Mucosa of rectum (tissue), 2 donors: ENCODE measurements around the gene ARHGAP23.

ENCODE experiments used
- H3K27ac ChIP-seq, 2 donors: one replicate each; pipeline ENCODE4 v1.7.0; 2013; ENCODE audit warnings: inconsistent platforms in 2 of 2, low read depth in 2 of 2, low read length in 2 of 2
- H3K27me3 ChIP-seq, 2 donors: one replicate each; pipeline ENCODE4 v1.7.0; 2013; ENCODE audit warnings: low read length in 2 of 2; ENCODE audit not compliant: control insufficient read depth in 2 of 2, insufficient read depth in 2 of 2
- H3K36me3 ChIP-seq, 2 donors: one replicate each; pipeline ENCODE4 v1.7.0; 2013; ENCODE audit warnings: low read length in 2 of 2; ENCODE audit not compliant: control insufficient read depth in 2 of 2, insufficient read depth in 2 of 2
- H3K4me1 ChIP-seq, 2 donors: one replicate each; pipeline ENCODE4 v1.7.0; 2013; ENCODE audit warnings: low read length in 2 of 2, mild to moderate bottlenecking in 1 of 2; ENCODE audit not compliant: control insufficient read depth in 2 of 2, insufficient read depth in 2 of 2
- H3K4me3 ChIP-seq, 2 donors: one replicate each; pipeline ENCODE4 v1.7.0; 2013; ENCODE audit warnings: low read length in 2 of 2
- H3K9ac ChIP-seq, 2 donors: one replicate each; pipeline ENCODE4 v1.7.0; 2013; ENCODE audit warnings: low read length in 2 of 2, low read depth in 1 of 2, mild to moderate bottlenecking in 1 of 2
- H3K9me3 ChIP-seq, 2 donors: one replicate each; pipeline ENCODE4 v1.7.0; 2013; ENCODE audit warnings: low read length in 2 of 2; ENCODE audit not compliant: control insufficient read depth in 2 of 2
- donor health status: healthy.
- donor health status: Normal muscosa, but diverticular disease.

ARHGAP23 gene

DNA sequence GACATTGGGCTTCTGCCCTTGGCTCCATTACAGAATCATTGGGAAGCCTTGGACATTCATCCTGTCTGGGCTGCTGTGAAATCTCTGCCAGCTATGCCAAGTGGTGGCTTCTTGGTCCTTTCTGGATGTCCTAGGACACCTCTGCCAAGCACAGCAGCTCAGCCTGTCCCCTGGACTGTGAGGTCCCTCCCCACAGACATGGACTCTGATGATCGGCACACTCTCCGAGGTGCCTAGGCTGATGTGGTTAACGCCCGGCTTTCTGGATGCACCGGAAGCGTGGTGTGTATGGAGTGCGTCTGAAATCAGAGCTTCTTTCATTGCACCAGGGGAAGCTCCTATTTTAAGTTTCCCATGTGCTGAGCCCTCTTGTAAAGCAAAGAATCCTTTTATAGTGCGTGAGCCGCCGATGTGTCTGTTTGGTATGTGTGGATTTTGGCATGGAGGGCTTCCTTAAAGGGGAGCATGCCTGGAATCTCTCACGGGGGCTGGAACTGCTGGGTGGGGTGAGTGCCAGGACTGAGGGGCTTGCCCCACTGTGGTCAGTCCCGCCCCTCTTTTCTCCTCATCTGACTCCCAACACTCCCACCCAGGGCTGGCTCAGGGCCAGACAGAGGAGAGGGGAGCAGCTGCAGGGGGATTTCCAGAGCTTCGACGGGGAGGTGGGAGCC is 7.0 kb upstream of the ARHGAP23 start:
- peaks cover 36 to 39% of the 10 kb centered on the region in 2 donors for H3K27me3 ChIP-seq
- H3K9ac ChIP-seq = no peak overlapping the region
- H3K36me3 ChIP-seq = no peaks in the 10 kb centered on the region
- H3K4me1 ChIP-seq = peaks cover 7 to 16% of the 10 kb centered on the region in 2 donors
- H3K9me3 ChIP-seq = no peaks in the 10 kb centered on the region
- peak overlapping the region in 1 of 2 donors; percentile 38 for H3K27ac ChIP-seq
- no peak overlapping the region for H3K4me3 ChIP-seq

DNA sequence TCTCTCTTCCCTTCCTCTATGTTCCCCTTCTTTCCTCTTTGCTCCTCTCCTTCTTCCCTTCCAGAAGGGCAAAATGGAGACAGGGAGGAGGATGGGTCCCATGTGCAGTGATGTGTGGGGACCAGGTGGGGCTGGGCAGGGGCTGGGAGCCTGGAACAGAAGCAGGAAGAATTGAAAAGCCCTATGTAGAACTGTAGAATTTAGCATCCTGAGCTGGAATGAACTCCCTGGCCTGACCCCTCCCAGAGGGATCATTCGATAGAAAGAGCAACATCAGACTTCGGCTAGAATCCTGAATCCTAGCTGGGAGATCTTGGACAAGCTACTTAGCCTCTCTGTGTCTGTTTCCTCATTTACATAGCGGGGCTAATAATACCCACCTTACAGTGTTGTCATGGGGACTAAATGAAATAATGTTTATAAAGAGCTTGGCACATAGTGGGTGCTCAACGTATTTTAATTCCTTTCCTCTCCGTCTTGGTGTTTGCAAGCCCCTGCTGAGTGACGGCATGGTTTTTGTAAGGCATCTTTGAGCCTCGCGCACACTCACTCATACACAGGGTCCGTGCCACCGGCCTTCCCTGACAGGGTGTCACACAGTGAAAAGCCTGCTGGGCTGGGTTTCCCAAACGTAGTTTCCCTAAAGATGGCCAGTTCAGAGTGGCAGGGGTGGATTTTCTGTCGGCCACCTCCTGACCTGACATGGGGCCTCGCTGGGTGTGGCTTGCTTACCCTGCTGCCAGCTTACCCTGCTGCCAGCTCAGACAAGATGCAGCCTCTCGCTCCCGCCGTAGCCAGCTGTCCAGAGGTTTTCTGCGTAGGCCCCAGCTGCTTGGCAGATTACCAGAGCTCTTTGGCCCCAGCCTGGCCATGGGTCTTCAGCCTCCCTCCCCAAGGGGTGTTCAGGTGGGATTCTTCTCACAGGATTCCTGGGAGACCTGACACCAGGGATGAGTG is 6.1 kb upstream of the ARHGAP23 start:
- H3K27ac ChIP-seq = peak overlapping the region in 1 of 2 donors; percentile 23
- no peak overlapping the region for H3K4me3 ChIP-seq
- H3K4me1 ChIP-seq = peaks cover 7 to 18% of the 10 kb centered on the region in 2 donors
- H3K9me3 ChIP-seq = no peaks in the 10 kb centered on the region
- H3K27me3 ChIP-seq = peaks cover 32 to 35% of the 10 kb centered on the region in 2 donors
- no peak overlapping the region for H3K9ac ChIP-seq
- no peaks in the 10 kb centered on the region for H3K36me3 ChIP-seq

DNA sequence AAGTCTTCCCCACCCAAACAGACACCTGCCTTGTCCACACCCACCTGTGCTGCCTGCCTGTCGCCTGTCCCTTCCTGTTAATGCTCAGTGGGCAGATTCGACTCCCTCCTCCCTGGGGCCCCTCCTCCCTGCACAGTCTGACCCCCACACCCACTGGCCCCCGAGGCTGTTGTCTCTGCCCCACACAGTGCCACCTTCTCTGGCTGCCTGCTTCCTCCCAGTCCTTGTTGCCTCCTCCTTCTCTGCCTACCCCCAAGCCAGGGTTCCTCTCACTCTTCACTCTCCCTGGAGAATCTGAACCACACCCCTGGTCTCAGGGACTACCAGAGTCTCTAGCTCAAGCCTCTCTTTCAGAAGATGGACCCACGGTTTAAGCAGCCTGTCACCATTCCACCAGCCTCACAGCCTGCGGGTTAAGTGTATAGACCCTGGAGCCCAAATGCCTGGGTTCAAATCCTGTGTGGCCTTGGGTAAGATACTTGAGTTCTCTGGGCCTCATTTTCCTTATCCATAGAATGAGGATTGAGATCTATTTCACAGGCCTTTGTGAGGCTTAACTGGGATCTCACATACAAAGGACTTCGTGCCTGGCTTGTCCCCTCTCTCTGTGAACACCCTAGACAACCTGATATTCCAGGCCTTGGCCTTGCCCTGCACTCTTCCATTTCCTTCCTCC is 3.8 kb upstream of the ARHGAP23 start:
- H3K4me1 ChIP-seq = peaks cover 9 to 27% of the 10 kb centered on the region in 2 donors
- H3K27me3 ChIP-seq = peaks cover 22 to 23% of the 10 kb centered on the region in 2 donors
- H3K27ac ChIP-seq = no peak overlapping the region
- H3K36me3 ChIP-seq = no peaks in the 10 kb centered on the region
- no peaks in the 10 kb centered on the region for H3K9me3 ChIP-seq
- no peak overlapping the region for H3K9ac ChIP-seq
- no peak overlapping the region for H3K4me3 ChIP-seq

DNA sequence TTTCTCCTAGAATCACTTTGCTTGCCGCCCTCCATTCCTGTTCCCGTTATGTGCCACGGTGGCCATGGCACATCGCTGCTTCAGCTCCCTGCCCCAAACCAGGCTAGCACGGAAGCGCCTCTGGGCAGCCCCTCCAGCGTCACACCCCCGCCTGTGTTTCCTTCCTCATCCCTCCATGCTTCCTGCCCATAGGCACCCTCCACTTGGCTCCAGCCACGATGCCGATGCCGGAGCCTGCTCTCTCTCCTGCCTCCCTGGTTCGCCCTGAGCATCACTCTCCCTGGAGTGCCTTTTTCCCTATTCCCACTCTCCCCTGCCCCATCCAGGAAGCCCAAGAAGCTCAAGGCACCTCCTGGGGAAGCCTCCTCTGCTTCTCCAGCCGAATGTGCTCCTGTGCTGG is 3.2 kb upstream of the ARHGAP23 start:
- no peak overlapping the region for H3K4me3 ChIP-seq
- no peaks in the 10 kb centered on the region for H3K36me3 ChIP-seq
- no peaks in the 10 kb centered on the region for H3K9me3 ChIP-seq
- peaks cover 16 to 18% of the 10 kb centered on the region in 2 donors for H3K27me3 ChIP-seq
- H3K9ac ChIP-seq = no peak overlapping the region
- H3K4me1 ChIP-seq = peaks cover 9 to 27% of the 10 kb centered on the region in 2 donors
- H3K27ac ChIP-seq = peak overlapping the region in 1 of 2 donors; percentile 52

DNA sequence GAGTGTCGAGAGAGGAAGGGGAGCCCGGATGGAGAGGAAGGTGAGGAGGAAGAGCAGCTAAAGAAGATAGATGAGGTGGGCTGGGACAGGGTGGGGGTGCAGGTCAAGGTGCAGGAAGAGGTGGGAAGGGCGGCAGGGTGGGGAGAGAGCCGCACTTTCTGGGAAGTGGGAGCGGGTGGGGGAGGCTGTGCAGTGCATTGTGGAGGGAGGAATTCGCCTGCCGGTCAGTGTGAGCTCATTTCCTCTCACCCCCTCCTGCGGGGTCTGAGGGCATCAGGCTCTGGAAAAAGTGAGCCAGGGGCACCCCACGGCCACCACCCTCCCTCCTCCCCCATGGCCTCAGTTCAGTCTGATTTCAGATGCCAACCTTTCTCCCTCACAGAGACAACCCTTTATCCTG is 2.5 kb upstream of the ARHGAP23 start:
- peaks cover 9 to 27% of the 10 kb centered on the region in 2 donors for H3K4me1 ChIP-seq
- no peaks in the 10 kb centered on the region for H3K36me3 ChIP-seq
- peak overlapping the region; percentile 13 to 52 for H3K27ac ChIP-seq
- no peak overlapping the region for H3K9ac ChIP-seq
- H3K9me3 ChIP-seq = no peaks in the 10 kb centered on the region
- peaks cover 15 to 20% of the 10 kb centered on the region in 2 donors for H3K27me3 ChIP-seq
- no peak overlapping the region for H3K4me3 ChIP-seq

DNA sequence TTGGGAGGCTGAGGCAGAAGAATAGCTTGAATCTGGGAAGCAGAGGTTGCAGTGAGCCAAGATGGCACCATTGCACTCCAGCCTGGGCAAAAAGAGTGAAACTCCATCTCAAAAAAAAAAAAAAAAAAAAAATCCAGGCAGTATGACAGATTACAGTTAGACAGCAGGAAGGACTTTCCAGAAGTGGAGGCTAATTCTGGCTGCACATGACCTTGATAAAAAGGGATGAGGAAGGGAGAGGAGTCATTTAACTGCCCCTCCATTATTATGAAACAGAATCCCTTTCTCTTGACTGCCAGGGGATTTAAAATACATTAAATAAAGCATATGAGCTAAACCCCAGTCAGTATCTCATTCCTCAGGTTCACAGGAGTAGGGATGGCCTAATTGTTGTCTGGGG is 1.8 kb upstream of the ARHGAP23 start:
- peaks cover 12 to 13% of the 10 kb centered on the region in 2 donors for H3K27me3 ChIP-seq
- no peak overlapping the region for H3K27ac ChIP-seq
- H3K4me3 ChIP-seq = no peak overlapping the region
- H3K36me3 ChIP-seq = no peaks in the 10 kb centered on the region
- peaks cover 9 to 23% of the 10 kb centered on the region in 2 donors for H3K4me1 ChIP-seq
- no peaks in the 10 kb centered on the region for H3K9me3 ChIP-seq
- no peak overlapping the region for H3K9ac ChIP-seq

DNA sequence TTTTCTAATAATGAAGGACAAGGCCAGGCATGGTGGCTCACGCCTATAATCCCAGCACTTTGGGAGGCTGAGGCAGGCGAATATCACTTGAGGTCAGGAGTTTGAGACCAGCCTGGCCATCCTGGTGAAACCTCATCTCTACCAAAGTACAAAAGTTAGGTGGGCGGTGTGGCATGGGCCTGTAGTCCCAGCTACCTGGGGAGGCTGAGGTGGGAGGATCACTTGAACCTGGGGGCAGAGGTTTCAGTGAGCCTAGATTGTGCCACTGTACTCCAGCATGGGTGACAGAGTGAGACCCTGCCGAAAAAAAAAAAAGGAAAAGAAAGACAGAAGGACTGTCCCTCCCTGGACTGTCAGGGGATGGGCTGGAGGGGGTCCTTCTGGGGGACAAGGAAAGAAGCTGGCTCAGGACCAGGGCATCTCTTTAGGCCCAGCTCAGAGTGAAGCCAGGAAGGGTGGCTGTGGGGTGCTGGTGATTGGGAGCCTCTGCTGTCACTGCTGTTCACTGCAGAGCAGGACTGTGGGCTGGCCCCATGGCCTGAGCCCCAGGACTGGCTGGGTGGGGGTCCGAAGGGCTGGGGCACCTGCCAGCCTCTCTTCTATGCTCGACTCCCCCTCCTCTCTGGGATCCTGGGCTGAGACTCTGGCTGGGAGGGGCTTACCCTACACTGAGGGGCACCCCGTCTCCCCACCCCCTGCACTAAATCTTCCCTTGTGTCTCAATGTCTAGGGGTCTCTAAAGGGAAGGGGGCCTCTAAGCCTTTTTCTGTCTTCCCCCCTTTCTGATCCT is 909 bp upstream of the ARHGAP23 start:
- H3K9ac ChIP-seq = peak overlapping the region in 1 of 2 donors; percentile 72
- peak overlapping the region in 1 of 2 donors; percentile 71 for H3K4me3 ChIP-seq
- peaks cover 5 to 10% of the 10 kb centered on the region in 2 donors for H3K27me3 ChIP-seq
- no peaks in the 10 kb centered on the region for H3K9me3 ChIP-seq
- no peaks in the 10 kb centered on the region for H3K36me3 ChIP-seq
- peaks cover 9 to 22% of the 10 kb centered on the region in 2 donors for H3K4me1 ChIP-seq
- peak overlapping the region in 1 of 2 donors; percentile 61 for H3K27ac ChIP-seq

DNA sequence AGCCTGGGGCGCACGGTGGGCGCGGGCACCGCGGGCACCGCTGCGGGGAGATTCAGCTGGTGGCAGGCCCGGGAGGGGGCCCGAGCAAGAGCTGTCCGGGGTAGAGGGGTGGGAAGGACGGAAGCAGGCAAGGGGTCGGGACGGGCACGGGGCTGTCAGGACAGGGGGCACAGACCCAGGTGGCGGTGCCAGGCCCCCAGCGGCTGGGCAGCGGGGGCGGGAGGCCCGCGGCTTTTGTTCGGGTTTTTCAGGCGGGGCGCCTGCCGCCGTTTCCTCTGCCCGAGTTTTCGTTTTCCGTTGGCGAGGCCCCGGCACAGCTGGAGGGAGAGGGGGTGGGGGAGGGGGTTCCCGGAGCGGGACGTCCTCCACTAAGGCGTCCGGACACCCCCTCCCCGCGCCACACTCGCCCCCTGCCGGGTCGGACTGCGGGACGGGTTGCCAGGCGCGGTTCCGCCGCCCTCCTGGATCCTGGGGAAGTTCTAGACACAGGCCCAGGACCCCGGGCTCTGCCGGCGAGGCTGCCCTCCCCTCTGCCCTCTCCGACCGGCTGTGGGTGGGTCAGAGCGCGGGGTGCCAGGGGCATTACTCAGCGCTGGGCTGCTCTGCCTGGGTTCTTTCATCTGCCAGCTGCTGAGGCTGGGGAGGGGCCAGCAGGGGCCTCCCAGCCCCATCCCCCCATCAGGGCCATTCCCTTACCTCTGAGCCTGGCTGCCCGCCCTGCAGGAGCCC is 543 bp downstream of the ARHGAP23 start:
- no peaks in the 10 kb centered on the region for H3K36me3 ChIP-seq
- H3K4me1 ChIP-seq = peaks cover 9 to 21% of the 10 kb centered on the region in 2 donors
- H3K9ac ChIP-seq = peak overlapping the region in 1 of 2 donors; percentile 36
- H3K4me3 ChIP-seq = peak overlapping the region; percentile 57 to 62
- H3K27ac ChIP-seq = peak overlapping the region; percentile 56 to 80
- peaks cover 3 to 7% of the 10 kb centered on the region in 2 donors for H3K27me3 ChIP-seq
- H3K9me3 ChIP-seq = no peaks in the 10 kb centered on the region
